ENCODE results near the gene SRXN1.
"Not testable (repeated sequence)": the region's sequence is repeated elsewhere in the genome, so short reads cannot be mapped to it uniquely, and the experiment has no call there.

Gene SRXN1

DNA sequence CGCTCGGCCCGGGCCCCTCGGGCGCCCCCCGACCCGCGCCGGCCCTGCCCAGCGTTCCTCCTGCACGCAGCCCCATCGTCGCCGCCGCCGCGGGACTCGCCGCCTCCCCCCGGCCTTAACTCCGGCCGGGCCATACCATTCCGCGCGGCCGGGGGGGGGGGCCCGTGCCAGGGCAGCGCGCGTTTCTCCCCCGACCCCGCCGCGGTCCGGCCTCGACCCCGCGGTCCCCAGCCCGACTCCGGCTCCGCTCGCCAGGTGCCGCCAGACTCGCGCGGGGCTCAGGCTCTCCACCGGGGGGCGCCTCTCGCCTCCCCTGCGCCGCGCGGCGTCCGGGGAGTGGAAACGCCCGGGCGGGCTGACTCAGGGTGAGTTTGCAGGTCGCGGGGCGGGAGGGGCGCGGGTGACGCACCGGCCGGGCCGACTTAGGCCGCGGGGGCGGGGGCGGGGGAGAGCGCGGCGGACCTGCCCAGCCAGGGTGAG lies at the start of gene SRXN1:
Gene SRXN1 (minus strand): TSS at position 91 of the 480 bp plus-strand sequence. CDS start 15 bp downstream, at position 76.
- Histone ChIP-seq H3K9ac (ENCODE audit: low read length in 2 of 2) (peak within 1 kb of the TSS; percentile 56 to 76), H3K9me3 (ENCODE audit: control insufficient read depth in 2 of 2, low read length in 2 of 2) (peaks cover 2 to 3% of the 10 kb centered on the region in 2 donors), H3K27me3 (ENCODE audit: control insufficient read depth in 1 of 2, insufficient read depth in 2 of 2, low read length in 2 of 2) (peaks cover 0 to 1% of the 10 kb centered on the region in 2 donors), H3K36me3 (ENCODE audit: control insufficient read depth in 2 of 2, insufficient read depth in 2 of 2, low read length in 2 of 2) (peaks cover 10 to 21% of the 10 kb centered on the region in 2 donors), H3K4me3 (ENCODE audit: low read length in 2 of 2) (peak within 1 kb of the TSS; percentile 79 to 93), H3K4me1 (ENCODE audit: control insufficient read depth, insufficient read depth, low read length) (peaks cover 21% of the 10 kb centered on the region), H3K27ac (ENCODE audit: low read length) (peak within 1 kb of the TSS; percentile 64)

- Histone ChIP-seq H3K9ac (ENCODE audit: low read length in 2 of 2) (no peak overlapping the region), H3K4me1 (ENCODE audit: control insufficient read depth, insufficient read depth, low read length) (no peaks in the 10 kb centered on the region), H3K27ac (ENCODE audit: low read length) (no peak overlapping the region), H3K27me3 (ENCODE audit: control insufficient read depth in 1 of 2, insufficient read depth in 2 of 2, low read length in 2 of 2) (peaks cover 7 to 16% of the 10 kb centered on the region in 2 donors), H3K36me3 (ENCODE audit: control insufficient read depth in 2 of 2, insufficient read depth in 2 of 2, low read length in 2 of 2) (no peaks in the 10 kb centered on the region), H3K9me3 (ENCODE audit: control insufficient read depth in 2 of 2, low read length in 2 of 2) (no peaks in the 10 kb centered on the region), H3K4me3 (ENCODE audit: low read length in 2 of 2) (no peak overlapping the region)
Measured at GRCh38 chr20:701401-702129, 48.6 kb upstream of the SRXN1 start.

GRCh38 chr20:699811-700338 lies 46.9 kb upstream of the SRXN1 start:
- Histone ChIP-seq H3K27me3 (ENCODE audit: control insufficient read depth in 1 of 2, insufficient read depth in 2 of 2, low read length in 2 of 2) (peaks cover 5 to 12% of the 10 kb centered on the region in 2 donors), H3K9ac (ENCODE audit: low read length in 2 of 2) (no peak overlapping the region), H3K9me3 (ENCODE audit: control insufficient read depth in 2 of 2, low read length in 2 of 2) (no peaks in the 10 kb centered on the region), H3K36me3 (ENCODE audit: control insufficient read depth in 2 of 2, insufficient read depth in 2 of 2, low read length in 2 of 2) (no peaks in the 10 kb centered on the region), H3K4me3 (ENCODE audit: low read length in 2 of 2) (no peak overlapping the region), H3K4me1 (ENCODE audit: control insufficient read depth, insufficient read depth, low read length) (no peaks in the 10 kb centered on the region), H3K27ac (ENCODE audit: low read length) (no peak overlapping the region)

GRCh38 chr20:699342-699741 lies 46.3 kb upstream of the SRXN1 start:
- H3K36me3 ChIP-seq (ENCODE audit: control insufficient read depth in 2 of 2, insufficient read depth in 2 of 2, low read length in 2 of 2) = no peaks in the 10 kb centered on the region
- H3K27ac ChIP-seq (ENCODE audit: low read length) = no peak overlapping the region
- no peaks in the 10 kb centered on the region for H3K9me3 ChIP-seq (ENCODE audit: control insufficient read depth in 2 of 2, low read length in 2 of 2)
- no peak overlapping the region for H3K9ac ChIP-seq (ENCODE audit: low read length in 2 of 2)
- H3K4me1 ChIP-seq (ENCODE audit: control insufficient read depth, insufficient read depth, low read length) = no peaks in the 10 kb centered on the region
- peaks cover 5 to 12% of the 10 kb centered on the region in 2 donors for H3K27me3 ChIP-seq (ENCODE audit: control insufficient read depth in 1 of 2, insufficient read depth in 2 of 2, low read length in 2 of 2)
- no peak overlapping the region for H3K4me3 ChIP-seq (ENCODE audit: low read length in 2 of 2)

- peaks cover 5 to 12% of the 10 kb centered on the region in 2 donors for H3K27me3 ChIP-seq (ENCODE audit: control insufficient read depth in 1 of 2, insufficient read depth in 2 of 2, low read length in 2 of 2)
Measured at GRCh38 chr20:698276-698675, 45.3 kb upstream of the SRXN1 start.

DNA sequence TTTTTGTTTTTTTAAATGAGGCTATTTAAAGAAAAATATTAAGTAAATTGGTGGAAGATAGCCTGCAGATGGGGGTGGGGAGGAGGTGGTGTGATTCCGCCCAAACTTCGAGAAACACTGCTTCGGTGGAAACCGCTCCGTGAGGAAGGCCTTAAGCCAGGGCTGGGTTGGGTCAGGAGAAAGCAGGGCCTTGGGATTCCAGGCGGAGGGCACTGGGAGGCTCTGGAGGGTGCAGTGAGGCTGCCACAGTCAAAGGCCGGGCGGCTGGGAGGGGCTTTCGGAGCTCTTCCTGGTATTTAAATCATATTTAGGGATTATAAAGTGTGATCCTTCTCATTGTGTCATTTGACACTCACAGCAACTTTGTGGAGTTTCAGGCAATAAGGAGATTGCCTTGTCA lies 44.8 kb upstream of the SRXN1 start:
- peaks cover 5 to 12% of the 10 kb centered on the region in 2 donors for H3K27me3 ChIP-seq (ENCODE audit: control insufficient read depth in 1 of 2, insufficient read depth in 2 of 2, low read length in 2 of 2)
- H3K27ac ChIP-seq (ENCODE audit: low read length) = no peak overlapping the region
- H3K36me3 ChIP-seq (ENCODE audit: control insufficient read depth in 2 of 2, insufficient read depth in 2 of 2, low read length in 2 of 2) = no peaks in the 10 kb centered on the region
- H3K9me3 ChIP-seq (ENCODE audit: control insufficient read depth in 2 of 2, low read length in 2 of 2) = no peaks in the 10 kb centered on the region
- H3K4me3 ChIP-seq (ENCODE audit: low read length in 2 of 2) = no peak overlapping the region
- H3K4me1 ChIP-seq (ENCODE audit: control insufficient read depth, insufficient read depth, low read length) = no peaks in the 10 kb centered on the region
- no peak overlapping the region for H3K9ac ChIP-seq (ENCODE audit: low read length in 2 of 2)

More at GRCh38 chr20:698276-698675, 45.3 kb upstream of the SRXN1 start:
- Histone ChIP-seq H3K9me3 (ENCODE audit: control insufficient read depth in 2 of 2, low read length in 2 of 2) (no peaks in the 10 kb centered on the region), H3K36me3 (ENCODE audit: control insufficient read depth in 2 of 2, insufficient read depth in 2 of 2, low read length in 2 of 2) (no peaks in the 10 kb centered on the region), H3K4me1 (ENCODE audit: control insufficient read depth, insufficient read depth, low read length) (no peaks in the 10 kb centered on the region), H3K4me3 (ENCODE audit: low read length in 2 of 2) (no peak overlapping the region), H3K9ac (ENCODE audit: low read length in 2 of 2) (no peak overlapping the region), H3K27ac (ENCODE audit: low read length) (no peak overlapping the region)

GRCh38 chr20:695165-695866 lies 42.3 kb upstream of the SRXN1 start:
- Histone ChIP-seq H3K27ac (ENCODE audit: low read length) (no peak overlapping the region), H3K9me3 (ENCODE audit: control insufficient read depth in 2 of 2, low read length in 2 of 2) (no peaks in the 10 kb centered on the region), H3K36me3 (ENCODE audit: control insufficient read depth in 2 of 2, insufficient read depth in 2 of 2, low read length in 2 of 2) (no peaks in the 10 kb centered on the region), H3K4me1 (ENCODE audit: control insufficient read depth, insufficient read depth, low read length) (no peaks in the 10 kb centered on the region), H3K4me3 (ENCODE audit: low read length in 2 of 2) (no peak overlapping the region), H3K9ac (ENCODE audit: low read length in 2 of 2) (no peak overlapping the region), H3K27me3 (ENCODE audit: control insufficient read depth in 1 of 2, insufficient read depth in 2 of 2, low read length in 2 of 2) (peaks cover 4 to 5% of the 10 kb centered on the region in 2 donors)

GRCh38 chr20:694496-694895 lies 41.5 kb upstream of the SRXN1 start:
- H3K27me3 ChIP-seq (ENCODE audit: control insufficient read depth in 1 of 2, insufficient read depth in 2 of 2, low read length in 2 of 2) = peaks cover 3 to 5% of the 10 kb centered on the region in 2 donors
- no peak overlapping the region for H3K27ac ChIP-seq (ENCODE audit: low read length)

GRCh38 chr20:693786-694185 lies 40.8 kb upstream of the SRXN1 start:
- H3K9ac ChIP-seq (ENCODE audit: low read length in 2 of 2); H3K27ac ChIP-seq (ENCODE audit: low read length); H3K27me3 ChIP-seq (ENCODE audit: control insufficient read depth in 1 of 2, insufficient read depth in 2 of 2, low read length in 2 of 2); H3K9me3 ChIP-seq (ENCODE audit: control insufficient read depth in 2 of 2, low read length in 2 of 2); H3K36me3 ChIP-seq (ENCODE audit: control insufficient read depth in 2 of 2, insufficient read depth in 2 of 2, low read length in 2 of 2); H3K4me1 ChIP-seq (ENCODE audit: control insufficient read depth, insufficient read depth, low read length); H3K4me3 ChIP-seq (ENCODE audit: low read length in 2 of 2): not testable (repeated sequence)

More at GRCh38 chr20:694496-694895, 41.5 kb upstream of the SRXN1 start:
- Histone ChIP-seq H3K9me3 (ENCODE audit: control insufficient read depth in 2 of 2, low read length in 2 of 2) (no peaks in the 10 kb centered on the region), H3K36me3 (ENCODE audit: control insufficient read depth in 2 of 2, insufficient read depth in 2 of 2, low read length in 2 of 2) (no peaks in the 10 kb centered on the region), H3K4me3 (ENCODE audit: low read length in 2 of 2) (no peak overlapping the region), H3K4me1 (ENCODE audit: control insufficient read depth, insufficient read depth, low read length) (no peaks in the 10 kb centered on the region), H3K9ac (ENCODE audit: low read length in 2 of 2) (no peak overlapping the region)

DNA sequence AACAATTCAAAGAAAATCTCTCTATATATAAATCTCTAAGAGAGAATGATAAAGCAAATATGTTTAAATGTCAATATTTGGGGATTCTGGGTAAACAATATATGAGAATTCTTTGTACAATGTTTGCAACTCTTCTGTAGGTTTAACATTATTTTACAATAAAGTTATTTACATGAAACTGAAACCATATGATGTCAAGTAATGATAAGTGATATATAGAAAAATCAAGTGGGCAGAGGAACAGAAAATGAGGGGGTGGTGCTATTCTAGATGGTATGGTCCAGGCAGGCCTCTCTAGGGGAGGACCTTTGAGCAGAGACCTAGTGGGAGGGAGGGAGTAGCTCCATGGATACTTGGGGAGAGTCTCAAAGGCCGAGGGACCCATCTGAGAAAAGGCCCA lies 39.0 kb upstream of the SRXN1 start:
- Histone ChIP-seq H3K4me3 (ENCODE audit: low read length in 2 of 2) (no peak overlapping the region), H3K36me3 (ENCODE audit: control insufficient read depth in 2 of 2, insufficient read depth in 2 of 2, low read length in 2 of 2) (no peaks in the 10 kb centered on the region), H3K4me1 (ENCODE audit: control insufficient read depth, insufficient read depth, low read length) (no peaks in the 10 kb centered on the region), H3K27ac (ENCODE audit: low read length) (no peak overlapping the region), H3K27me3 (ENCODE audit: control insufficient read depth in 1 of 2, insufficient read depth in 2 of 2, low read length in 2 of 2) (peaks cover 7 to 9% of the 10 kb centered on the region in 2 donors), H3K9me3 (ENCODE audit: control insufficient read depth in 2 of 2, low read length in 2 of 2) (no peaks in the 10 kb centered on the region), H3K9ac (ENCODE audit: low read length in 2 of 2) (no peak overlapping the region)
